ENCODE results near the gene VILL. TPM values are rescaled to one million over a fixed set of nuclear protein-coding genes. Genes with fewer than 3 reads are reported as not detected.

Gene VILL
- total RNA-seq, 4 donors from 2014 or later = 1.8 to 18.7 (median 6.3) TPM

DNA sequence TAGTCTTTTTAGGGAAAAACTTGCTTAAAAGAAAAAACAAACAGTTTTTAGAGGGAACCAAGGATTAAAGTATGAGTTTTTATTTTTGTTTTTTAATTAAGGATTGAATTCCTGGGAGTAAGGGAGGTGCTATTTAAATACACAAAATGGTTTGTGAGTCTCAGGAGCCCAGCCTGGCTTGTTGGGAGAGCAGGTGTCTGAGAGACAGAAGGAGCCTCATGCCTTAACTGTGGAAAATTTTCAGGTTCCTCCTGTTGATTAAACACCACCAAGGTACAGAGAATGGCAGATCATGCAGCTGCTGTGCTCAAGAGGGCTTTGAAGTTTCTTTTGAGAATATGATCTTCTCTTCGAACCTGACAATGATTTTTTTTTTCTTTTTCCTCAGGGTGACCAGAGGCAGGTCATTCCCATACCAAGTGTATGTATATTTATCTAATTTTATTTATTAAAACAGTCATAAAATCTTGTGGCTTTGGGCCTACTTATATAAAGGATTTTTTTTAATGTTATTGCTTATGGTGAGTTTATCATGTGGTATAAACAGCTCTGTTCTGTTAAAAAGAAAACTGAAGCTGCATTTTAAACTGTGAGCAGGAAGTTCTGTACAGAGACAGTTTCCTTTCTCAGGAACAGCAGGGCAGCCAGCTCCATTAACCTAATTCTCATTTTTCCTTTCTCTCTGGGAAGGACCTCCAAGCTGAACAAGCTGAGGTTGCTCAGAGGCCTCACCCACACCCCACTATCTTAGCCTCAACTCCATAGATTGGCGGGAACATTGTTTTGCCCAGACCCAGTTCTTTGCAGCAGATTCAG lies 33.7 kb upstream of the VILL start:
- no peaks in the 10 kb centered on the region for H3K27me3 ChIP-seq
- no peak for TF ChIP-seq POLR2A (IDR thresholded peaks at IDR 0.05)
- TF ChIP-seq, protein P1, sequence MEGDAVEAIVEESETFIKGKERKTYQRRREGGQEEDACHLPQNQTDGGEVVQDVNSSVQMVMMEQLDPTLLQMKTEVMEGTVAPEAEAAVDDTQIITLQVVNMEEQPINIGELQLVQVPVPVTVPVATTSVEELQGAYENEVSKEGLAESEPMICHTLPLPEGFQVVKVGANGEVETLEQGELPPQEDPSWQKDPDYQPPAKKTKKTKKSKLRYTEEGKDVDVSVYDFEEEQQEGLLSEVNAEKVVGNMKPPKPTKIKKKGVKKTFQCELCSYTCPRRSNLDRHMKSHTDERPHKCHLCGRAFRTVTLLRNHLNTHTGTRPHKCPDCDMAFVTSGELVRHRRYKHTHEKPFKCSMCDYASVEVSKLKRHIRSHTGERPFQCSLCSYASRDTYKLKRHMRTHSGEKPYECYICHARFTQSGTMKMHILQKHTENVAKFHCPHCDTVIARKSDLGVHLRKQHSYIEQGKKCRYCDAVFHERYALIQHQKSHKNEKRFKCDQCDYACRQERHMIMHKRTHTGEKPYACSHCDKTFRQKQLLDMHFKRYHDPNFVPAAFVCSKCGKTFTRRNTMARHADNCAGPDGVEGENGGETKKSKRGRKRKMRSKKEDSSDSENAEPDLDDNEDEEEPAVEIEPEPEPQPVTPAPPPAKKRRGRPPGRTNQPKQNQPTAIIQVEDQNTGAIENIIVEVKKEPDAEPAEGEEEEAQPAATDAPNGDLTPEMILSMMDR (IDR thresholded peaks at IDR 0.05) = no peak
- intact Hi-C loops (cut with DNase I; ENCODE audit: low total_unique reads) = no loop called here
- peaks cover 0 to 9% of the 10 kb centered on the region in 2 donors for H3K4me1 ChIP-seq
- H3K4me3 ChIP-seq = no peak overlapping the region
- peak in 1 of 2 donors; percentile 7 for DNase-seq
- H3K27ac ChIP-seq = peak overlapping the region; percentile 33 to 77
- no peaks in the 10 kb centered on the region for H3K36me3 ChIP-seq
- no peaks in the 10 kb centered on the region for H3K9me3 ChIP-seq

DNA sequence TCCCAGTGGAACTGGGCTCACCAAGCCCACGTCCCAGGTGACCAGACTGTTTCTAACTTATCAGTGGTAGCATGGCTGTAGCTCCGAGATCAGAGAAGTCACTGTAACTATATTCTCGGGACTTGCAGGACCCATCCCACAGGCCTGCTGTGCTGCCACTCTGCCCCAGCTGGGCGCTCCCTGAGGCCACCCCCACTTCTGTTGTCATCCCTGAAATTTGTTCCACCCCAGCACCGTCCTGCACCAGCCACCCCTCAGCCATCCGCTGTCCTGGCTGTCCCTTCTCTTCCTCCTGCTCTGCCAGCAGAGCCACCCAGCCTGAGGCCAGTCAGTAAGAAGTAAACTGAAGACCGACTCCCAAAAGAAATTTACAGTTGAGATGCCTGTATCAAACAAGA lies 33.0 kb upstream of the VILL start:
- H3K4me3 ChIP-seq = no peak overlapping the region
- no peaks in the 10 kb centered on the region for H3K36me3 ChIP-seq
- peaks cover 3 to 9% of the 10 kb centered on the region in 2 donors for H3K4me1 ChIP-seq
- no peak for DNase-seq
- peak overlapping the region; percentile 33 to 77 for H3K27ac ChIP-seq
- intact Hi-C loops (cut with DNase I; ENCODE audit: low total_unique reads) = no loop called here
- H3K9me3 ChIP-seq = no peaks in the 10 kb centered on the region
- H3K27me3 ChIP-seq = no peaks in the 10 kb centered on the region
- TF ChIP-seq, protein P1 (IDR thresholded peaks at IDR 0.05) = no peak
- TF ChIP-seq POLR2A (IDR thresholded peaks at IDR 0.05) = no peak

DNA sequence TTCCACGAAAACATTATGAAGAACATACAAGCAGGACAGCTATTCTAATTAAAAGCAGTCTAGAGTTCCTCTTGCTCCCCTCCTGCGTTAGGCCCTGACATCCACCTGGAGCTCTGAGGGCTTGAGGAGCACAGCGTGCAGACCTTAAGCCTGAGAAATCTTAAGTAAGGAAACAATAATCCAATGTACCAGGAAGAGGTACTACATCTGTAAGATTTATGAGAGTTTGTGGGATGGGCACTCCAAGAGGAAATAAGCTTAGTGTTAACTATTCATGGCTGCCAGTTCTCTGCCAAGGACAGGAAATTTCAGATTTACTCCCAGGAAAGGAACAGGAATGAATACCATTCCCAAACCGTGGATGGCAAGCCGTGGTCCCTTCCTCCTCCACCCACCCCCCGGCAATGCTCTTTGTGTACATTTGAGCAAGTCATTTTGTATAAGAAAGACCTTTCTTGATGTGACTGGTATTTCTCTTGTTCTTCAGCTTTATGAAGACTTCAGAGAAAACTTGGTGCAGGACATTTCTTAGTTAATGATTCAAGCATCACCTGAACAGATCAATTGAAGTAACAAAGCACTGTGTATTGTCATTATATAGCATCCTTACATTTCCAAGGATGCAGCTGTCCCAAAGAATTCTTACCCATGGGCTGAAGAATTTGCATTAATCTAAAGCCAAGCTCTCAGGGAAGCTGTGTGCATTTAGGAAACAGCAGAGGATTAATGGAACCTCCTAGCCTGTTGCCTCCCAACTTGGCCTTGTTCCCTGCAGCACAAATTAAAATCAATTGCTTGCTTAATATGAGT lies 28.8 kb upstream of the VILL start:
- peak overlapping the region; percentile 53 to 65 for H3K27ac ChIP-seq

DNA sequence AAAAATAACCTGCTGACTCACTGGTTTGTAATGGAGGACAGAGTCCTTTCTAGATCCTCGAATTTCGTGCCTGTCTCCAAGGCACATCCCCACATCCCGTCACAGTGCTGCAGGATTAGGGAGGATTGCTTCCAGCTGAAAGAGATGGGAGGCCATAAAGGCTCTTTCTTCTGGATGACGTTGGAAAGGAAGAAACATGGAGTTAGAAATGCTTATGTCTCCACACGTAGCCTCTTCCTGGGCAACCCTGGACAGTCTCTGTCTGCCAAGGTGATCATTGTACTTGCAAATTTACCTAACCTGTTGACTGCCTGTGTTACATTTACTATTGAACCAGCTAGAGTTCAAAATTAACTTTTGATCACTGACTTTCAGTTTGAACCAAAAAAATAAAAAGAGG lies 27.6 kb upstream of the VILL start:
- intact Hi-C loops (cut with DNase I; ENCODE audit: low total_unique reads) = no loop called here
- TF ChIP-seq, protein P1 (IDR thresholded peaks at IDR 0.05) = no peak
- TF ChIP-seq POLR2A (IDR thresholded peaks at IDR 0.05) = no peak
- Histone ChIP-seq H3K27me3 (no peaks in the 10 kb centered on the region), H3K4me1 (peaks cover 0 to 10% of the 10 kb centered on the region in 2 donors), H3K27ac (peak overlapping the region; percentile 53 to 65), H3K4me3 (no peak overlapping the region), H3K36me3 (no peaks in the 10 kb centered on the region), H3K9me3 (no peaks in the 10 kb centered on the region)
- DNase-seq = no peak

More for the DNA sequence above, 28.8 kb upstream of the VILL start:
- Histone ChIP-seq H3K9me3 (no peaks in the 10 kb centered on the region), H3K36me3 (no peaks in the 10 kb centered on the region), H3K4me1 (peaks cover 0 to 10% of the 10 kb centered on the region in 2 donors), H3K4me3 (no peak overlapping the region), H3K27me3 (no peaks in the 10 kb centered on the region)
- no peak for DNase-seq
- no peak for TF ChIP-seq POLR2A (IDR thresholded peaks at IDR 0.05)
- TF ChIP-seq, protein P1 (IDR thresholded peaks at IDR 0.05) = no peak
- intact Hi-C loops (cut with DNase I; ENCODE audit: low total_unique reads) = no loop called here

DNA sequence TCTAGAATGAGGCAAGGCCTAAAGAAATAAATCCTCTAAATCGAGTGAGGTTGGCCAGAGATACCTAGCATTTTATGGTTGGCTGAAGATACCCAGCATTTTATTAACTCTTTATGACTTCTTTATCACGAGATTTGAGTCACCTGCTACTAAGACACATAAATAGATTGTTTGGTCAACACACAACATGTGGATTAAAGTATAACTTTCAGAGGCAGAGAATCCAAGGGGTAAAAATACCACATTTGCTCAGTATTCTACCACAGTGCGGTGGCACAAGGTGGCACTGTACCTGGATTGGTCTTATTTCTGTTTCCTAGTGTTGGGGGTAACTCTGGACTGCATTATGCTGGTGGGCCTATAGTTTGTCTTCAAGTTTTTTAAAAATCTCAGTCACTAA lies 27.0 kb upstream of the VILL start:
- H3K27me3 ChIP-seq = no peaks in the 10 kb centered on the region
- H3K4me1 ChIP-seq = peaks cover 0 to 10% of the 10 kb centered on the region in 2 donors
- peak overlapping the region; percentile 53 to 65 for H3K27ac ChIP-seq
- intact Hi-C loops (cut with DNase I; ENCODE audit: low total_unique reads) = no loop called here
- H3K36me3 ChIP-seq = no peaks in the 10 kb centered on the region
- DNase-seq = no peak
- H3K9me3 ChIP-seq = no peaks in the 10 kb centered on the region
- no peak overlapping the region for H3K4me3 ChIP-seq
- TF ChIP-seq POLR2A (IDR thresholded peaks at IDR 0.05) = no peak
- TF ChIP-seq, protein P1 (IDR thresholded peaks at IDR 0.05) = no peak
